Activated CD8-positive, alpha-beta memory T cell treated with anti-CD3 and anti-CD28 coated beads for 48 hours (primary cell): Measurements from ENCODE around the gene PALM.

Experiments
- DNase-seq, 3 experiments: peaks; one replicate each; pipeline ENCODE4 v3.0.0-alpha.2; 2020; ENCODE audit warnings: low read depth in 2 of 3, low spot score in 2 of 3

Gene PALM

DNA sequence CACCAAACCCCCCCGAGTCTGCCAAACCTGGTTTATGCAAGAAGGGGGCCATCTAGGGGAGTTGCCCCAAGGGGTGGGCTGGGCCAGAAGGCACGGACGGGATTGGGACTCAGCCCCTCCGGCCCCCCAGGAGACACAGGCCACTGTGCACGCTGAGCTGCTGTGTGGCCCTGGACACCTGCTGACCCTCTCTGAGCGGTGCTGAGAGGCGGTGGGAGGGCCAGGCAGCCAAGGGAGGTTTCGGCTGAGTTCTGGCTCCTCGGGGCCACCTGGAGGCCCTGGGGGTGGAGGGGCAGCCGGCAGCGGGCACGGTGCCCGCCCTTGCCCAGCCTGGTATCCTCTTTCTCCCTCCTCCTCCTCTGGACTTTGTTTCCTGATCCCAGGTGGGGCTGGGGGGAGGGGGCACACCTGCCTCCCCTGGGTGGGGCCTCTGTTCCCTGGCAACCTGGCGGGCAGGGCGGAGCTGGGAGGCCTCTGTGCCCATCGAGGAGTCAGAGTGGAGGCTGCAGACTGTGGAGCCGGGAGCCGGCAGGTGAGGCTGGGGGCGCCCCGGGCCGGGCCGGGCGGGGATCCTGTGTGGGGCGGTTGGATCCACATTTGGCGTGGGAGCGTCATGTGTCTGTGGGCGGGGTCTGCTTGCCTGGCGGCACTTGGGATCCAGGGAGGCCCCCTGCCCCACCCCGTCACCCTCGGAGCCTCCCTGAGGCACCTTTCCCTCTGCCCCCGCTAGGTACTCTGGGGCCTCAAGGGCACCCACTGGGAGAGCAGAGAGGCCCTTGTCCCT lies 42.1 kb downstream of the PALM start, which contains the start of gene MISP:
TSS of gene MISP (plus strand) at position 473 of the 784 bp plus-strand sequence. CDS start 5,835 bp downstream, outside the sequence.
- DNase-seq = no peak

DNA sequence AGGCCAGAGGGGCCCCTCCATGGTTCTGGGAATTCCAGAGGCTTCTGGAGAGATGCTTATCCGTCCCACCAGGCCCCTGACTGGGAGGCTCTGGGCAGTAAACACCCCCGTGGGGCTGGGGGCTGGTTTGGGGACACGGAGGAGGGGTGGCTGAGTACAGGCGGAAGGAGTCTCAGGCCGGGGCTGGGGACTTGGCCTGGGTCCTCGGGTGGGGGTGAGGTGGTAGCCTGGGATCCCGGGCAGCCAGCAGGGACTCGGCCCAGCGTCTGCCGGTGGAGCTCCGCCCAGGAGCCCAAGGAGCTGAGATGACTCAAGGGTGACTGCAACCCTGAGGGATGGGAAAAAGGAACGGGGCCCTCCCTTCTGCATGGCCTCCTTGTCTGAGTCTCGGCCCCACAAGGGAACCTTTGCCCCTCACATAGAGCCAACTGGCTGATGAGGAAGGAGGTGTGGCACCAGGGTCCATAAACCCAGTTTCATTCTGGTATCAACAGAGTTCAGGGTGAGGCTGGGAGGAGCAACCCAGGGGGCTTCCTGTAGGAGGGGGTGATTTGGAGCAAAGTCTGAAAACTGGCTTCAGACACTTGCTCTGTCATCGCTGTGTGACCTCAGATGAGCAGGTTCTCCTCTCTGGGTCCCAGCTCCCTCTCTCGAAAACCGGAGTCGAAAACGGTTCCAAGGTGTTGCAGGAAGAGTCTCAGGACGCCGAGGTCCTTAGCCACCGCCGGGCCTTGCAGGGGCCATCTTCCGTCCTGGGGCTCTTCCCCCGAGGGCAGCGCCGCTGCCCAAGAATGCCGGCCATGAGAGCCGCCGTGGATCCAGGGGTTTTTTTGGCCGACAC lies 43.0 kb downstream of the PALM start:
- no peak for DNase-seq

- DNase-seq = no peak
Measured at GRCh38 chr19:752652-753517, 44.1 kb downstream of the PALM start.

DNA sequence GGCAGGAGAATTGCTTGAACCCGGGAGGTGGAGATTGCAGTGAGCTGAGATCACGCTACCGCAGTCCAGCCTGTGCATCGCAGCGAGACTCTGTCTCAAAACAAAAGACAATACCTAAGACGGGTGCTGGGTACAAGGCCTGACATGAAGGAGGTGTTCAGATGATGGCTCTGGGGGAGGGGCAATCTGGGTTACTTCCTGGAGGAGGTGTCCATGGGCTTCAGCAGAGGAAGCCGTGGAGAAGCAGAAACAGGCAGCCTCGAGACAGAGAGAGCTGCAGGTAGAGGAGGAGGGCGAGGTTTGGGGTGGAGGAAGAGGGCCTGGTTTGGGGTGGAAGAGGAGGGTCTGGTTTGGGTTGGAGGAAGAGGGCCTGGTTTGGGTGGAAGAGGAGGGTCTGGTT lies 45.8 kb downstream of the PALM start:
- no peak for DNase-seq

- no peak for DNase-seq
Measured at GRCh38 chr19:755063-755462, 46.3 kb downstream of the PALM start.

DNA sequence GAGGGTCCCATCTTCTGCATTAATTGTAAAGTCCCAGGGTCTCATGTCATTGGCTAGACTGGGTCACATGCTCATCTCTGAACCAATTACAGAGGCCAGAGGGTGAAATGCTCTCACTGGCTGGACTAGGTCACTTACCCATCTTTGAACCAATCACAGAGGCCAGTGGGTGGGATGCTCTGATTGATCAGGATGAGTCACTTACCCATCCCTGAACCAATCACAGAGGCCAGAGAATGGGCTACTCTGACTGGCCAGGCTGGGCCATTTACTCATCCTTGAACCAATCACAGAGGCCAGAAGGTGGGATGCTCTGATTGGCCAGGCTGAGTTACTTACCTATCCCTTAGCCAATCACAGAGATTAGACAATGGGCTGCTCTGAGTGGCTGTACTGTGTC lies 47.5 kb downstream of the PALM start:
- no peak for DNase-seq

DNA sequence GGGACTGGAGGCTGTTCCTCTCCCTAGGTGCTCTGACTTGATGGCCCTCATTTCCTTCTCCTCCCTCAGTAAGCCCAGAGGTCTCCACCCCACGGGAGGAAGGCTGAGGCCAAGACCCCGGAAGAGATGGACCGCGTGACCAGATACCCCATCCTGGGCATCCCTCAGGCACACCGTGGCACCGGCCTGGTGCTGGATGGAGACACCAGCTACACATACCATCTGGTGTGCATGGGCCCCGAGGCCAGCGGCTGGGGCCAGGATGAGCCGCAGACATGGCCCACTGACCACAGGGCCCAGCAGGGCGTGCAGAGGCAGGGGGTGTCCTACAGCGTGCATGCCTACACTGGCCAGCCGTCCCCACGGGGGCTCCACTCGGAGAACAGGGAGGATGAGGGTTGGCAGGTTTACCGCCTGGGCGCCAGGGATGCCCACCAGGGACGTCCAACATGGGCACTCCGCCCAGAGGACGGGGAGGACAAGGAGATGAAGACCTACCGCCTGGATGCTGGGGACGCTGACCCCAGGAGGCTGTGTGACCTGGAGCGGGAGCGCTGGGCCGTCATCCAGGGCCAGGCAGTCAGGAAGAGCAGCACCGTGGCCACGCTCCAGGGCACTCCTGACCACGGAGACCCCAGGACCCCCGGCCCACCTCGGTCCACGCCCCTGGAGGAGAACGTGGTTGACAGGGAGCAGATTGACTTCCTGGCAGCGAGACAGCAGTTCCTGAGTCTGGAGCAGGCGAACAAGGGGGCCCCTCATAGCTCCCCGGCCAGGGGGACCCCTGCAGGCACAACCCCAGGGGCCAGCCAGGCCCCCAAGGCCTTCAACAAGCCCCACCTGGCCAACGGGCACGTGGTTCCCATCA lies 48.3 kb downstream of the PALM start:
- no peak for DNase-seq

GRCh38 chr19:757811-758668 lies 49.3 kb downstream of the PALM start:
- no peak for DNase-seq

DNA sequence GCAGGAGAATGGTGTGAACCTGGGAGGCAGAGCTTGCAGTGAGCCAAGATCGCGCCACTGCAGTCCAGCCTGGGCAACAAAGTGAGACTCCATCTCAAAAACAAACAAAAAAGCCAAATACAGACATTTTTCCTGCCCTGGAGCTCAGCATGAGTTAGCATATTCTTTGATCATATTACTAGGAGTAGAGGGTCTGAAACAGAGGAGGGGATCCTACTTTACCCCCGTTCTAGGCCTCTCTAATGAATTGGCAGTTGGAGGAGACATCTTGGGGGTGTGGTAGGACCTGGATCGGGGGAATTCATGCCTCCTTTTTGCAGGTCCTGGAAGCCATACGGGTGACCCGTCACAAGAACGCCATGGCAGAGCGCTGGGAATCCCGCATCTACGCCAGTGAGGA lies 54.4 kb downstream of the PALM start:
- no peak for DNase-seq

DNA sequence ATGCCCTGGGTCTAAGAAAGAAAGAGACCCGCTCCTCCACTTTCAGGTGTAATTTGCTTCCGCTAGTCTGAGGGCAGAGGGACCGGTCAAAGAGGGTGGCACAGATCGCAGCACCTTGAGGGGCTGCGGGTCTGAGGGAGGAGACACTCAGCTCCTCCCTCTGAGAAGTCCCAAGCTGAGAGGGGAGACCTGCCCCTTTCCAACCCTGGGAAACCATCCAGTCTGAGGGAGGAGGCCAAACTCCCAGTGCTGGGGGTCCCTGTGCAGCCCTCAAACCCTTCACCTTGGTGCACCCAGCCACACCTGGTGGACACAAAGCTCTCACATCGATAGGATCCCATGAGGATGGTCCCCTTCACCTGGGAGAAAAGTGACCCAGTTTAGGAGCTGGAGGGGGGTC lies 55.1 kb downstream of the PALM start:
- no peak for DNase-seq

DNA sequence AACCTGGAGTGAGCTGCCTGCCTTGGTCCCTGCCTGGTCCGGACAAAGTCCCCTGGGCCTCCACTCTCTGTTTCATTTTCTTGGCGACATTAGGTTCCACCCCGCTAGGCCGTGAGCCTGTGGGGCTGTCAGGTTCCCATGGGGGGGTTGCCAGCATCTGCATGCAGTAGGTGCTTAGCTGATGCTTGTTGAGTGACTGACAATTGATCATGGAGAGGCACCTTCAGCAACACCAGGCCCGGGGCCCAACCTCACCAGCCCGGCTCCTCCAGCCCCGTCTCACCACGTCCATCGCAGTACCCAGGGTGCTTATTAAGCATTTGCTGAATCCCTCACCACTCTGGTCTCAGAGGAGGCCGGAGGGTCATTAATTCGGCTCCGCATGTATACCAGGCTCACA lies 55.6 kb downstream of the PALM start:
- no peak for DNase-seq

- DNase-seq = no peak
Measured at GRCh38 chr19:765179-765738, 56.5 kb downstream of the PALM start.

DNA sequence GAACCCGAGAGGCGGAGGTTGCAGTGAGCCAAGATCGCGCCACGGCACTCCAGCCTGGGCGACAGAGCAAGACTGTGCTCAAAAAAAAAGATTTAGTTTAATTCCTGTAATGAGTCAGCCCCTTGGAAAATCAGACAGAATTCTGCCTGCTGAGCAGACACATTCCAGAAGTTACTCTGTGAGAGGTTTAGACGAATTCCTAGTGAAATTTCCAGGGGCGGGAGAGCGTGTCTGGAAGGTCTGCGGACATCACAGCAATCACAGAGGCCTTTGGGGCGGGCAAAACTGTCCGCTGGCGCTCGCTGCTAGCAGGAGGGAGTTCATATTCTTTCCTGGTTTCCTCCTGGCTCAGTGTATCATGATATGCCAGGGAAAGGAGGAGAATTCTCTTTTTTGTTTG lies 59.7 kb downstream of the PALM start:
- no peak for DNase-seq

DNA sequence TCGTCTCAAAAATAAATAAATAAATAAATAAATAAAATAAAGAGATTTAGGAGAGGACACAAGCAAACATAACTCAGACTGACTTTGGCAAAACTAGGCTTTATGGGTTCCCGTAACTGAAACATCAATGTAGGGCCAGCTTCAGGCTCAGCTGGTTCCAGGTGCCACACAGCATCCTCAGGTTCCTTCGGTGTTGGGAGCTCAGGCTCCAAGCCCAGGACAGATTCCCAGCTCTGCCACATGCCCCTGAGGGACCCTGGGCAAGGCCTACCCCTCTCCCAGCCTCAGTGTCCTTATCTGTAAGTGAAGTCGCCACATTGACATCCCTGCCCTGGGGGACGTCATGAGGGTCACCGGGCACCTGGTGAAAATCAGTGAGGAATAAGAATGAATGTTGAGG lies 60.9 kb downstream of the PALM start:
- no peak for DNase-seq

DNA sequence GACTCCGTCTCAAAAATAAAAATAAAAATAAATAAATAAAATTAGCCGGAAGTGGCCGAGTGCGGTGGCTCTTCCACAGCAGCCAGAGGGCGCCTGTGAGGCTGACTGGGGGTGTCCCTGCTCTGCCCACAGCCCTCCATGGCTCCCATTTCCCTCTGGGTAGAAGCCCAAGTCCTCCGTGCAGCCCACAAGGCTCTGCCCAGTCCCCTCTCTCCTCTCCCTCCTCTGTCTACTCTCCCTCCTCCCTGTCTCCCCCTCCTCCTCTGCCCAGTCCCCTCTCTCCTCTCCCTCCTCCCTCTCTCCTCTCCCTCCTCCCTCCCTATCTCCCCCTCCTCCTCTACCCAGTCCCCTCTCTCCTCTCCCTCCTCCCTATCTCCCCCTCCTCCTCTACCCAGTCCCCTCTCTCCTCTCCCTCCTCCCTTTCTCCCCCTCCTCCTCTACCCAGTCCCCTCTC lies 62.6 kb downstream of the PALM start:
- DNase-seq = no peak

DNA sequence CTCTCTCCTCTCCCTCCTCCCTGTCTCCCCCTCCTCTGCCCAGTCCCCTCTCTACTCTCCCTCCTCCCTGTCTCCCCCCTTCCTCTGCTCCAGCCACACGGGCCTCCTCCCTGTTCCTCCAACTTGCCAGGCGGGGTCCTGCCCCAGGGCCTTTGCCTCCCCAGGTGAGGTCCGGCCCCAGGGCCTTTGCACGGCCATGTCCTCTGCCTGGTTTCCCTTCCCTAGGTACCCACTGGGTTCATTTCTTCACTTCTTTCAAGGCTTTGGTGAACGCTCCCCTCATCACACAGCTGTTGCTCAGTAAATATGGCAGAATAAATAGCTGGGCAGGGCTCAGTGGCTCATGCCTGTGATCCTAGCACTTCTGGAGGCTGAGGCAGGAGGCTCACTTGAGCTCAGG lies 63.3 kb downstream of the PALM start:
- no peak for DNase-seq

GRCh38 chr19:772730-773436 lies 64.1 kb downstream of the PALM start:
- no peak for DNase-seq

- no peak for DNase-seq
Measured at GRCh38 chr19:776549-776948, 67.8 kb downstream of the PALM start.
